Kidney tubule cell (primary cell): ENCODE measurements around the gene MUC16.
"Not testable (repeated sequence)": the region's sequence is repeated elsewhere in the genome, so short reads cannot be mapped to it uniquely, and the experiment has no call there.

Experiments used
- DNase-seq: peaks from one replicate; pipeline ENCODE4 v3.0.0-alpha.2; 2018; ENCODE audit warnings: low spot score

The MUC16 gene

GRCh38 chr19:9009935-9010651 lies at the start of gene MUC16:
Gene MUC16, minus strand, starts transcription at chr19:9010409.
- no peak for DNase-seq

- peak; percentile 39 for DNase-seq
Observed at GRCh38 chr19:9058905-9059667, 48.9 kb upstream of the MUC16 start.

- peak; percentile 11 for DNase-seq
Observed at GRCh38 chr19:9057505-9058258, 47.5 kb upstream of the MUC16 start.

DNA sequence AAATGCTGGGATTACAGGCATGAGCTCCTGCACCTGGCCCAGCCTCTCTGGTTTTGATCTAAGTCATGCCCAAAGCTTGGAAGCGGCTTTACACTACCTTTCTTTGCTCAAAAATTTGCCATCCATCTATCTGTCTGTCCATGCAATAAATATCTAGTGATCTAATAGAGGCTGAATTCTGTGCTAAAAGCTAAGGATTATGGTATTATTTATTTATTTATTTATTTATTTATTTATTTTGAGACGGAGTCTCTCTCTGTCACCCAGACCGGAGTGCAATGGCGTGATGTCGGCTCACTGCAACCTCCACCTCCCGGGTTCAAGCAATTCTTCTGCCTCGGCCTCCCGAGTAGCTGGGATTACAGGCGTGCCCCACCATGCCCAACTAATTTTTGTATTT lies 45.9 kb upstream of the MUC16 start:
- DNase-seq: not testable (repeated sequence)

DNA sequence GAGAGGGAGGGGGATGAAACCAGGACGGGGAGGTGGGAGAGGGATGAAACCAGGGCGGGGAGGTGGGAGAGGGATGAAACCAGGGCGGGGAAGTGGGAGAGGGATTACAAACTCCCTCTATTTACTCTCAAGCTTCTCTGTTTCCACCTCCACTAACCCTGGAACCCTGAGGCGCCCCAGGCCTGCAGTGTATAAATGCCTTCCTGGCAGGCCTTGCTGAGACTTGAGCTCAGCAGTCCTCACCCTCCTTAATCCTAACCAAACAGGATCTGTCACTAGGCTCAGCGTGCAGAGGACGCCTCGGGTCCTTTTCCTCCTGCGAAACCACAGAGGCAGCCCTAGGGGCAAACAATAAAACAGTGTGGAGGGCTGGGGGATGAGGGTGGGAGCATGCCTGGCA lies 44.6 kb upstream of the MUC16 start:
- DNase-seq: peak; percentile 22

- DNase-seq: no peak
Observed at GRCh38 chr19:9054207-9054606, 44.0 kb upstream of the MUC16 start.

DNA sequence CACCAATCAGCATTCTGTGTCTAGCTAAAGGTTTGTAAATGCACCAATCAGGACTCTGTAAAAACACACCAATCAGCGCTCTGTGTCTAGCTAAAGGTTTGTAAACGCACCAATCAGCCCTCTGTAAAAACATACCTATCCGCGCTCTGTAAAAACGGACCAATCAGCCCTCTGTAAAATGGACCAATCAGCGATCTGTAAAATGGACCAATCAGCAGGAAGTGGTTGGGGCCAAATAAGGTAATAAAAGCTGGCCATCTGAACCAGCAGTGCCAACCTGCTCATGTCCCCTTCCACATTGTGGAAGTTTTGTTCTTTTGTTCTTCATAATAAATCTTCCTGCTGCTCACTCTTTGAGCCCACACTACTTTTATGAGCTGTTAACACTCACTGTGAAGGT lies 43.5 kb upstream of the MUC16 start:
- not testable (repeated sequence) for DNase-seq

DNA sequence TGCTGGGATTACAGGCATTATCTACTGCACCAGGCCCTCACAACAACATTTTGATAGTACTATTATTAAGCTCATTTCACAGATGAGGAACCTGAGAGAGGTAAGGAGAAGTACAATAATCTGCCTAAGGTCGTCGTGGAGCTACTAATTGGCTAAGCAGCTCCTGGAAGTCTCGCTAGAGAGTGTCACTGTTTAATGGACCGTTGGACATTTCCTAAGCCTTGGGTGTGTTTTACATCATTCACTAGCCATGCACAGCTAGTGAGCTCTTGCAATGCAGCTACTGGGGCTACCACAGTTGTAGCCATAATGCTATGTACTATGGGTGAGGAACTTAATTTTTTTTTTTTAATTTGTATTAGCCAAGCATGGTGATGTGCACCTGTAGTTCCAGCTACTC lies 42.7 kb upstream of the MUC16 start:
- peak; percentile 45 for DNase-seq

- no peak for DNase-seq
Observed at GRCh38 chr19:9046694-9047093, 36.5 kb upstream of the MUC16 start.

DNA sequence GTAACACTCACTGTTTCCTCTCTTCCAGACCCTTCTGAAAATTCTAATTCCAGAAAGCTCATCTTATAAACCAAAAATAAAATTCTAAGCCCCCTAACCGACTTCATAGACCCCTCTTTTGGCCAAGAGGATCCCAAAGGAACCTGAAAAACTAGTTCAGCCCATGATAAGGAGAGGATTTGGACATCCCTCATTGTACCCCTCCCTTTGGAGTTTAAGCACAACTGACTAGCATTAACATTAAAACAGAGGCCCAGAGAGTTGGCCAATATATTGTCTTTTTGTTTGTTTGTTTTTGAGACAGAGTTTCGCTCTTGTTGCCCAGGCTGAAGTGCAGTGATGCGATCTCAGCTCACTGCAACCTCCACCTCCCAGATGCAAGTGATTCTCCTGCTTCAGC lies 34.2 kb upstream of the MUC16 start:
- DNase-seq: no peak

- peak; percentile 69 for DNase-seq
Observed at GRCh38 chr19:9043524-9043923, 33.3 kb upstream of the MUC16 start.

DNA sequence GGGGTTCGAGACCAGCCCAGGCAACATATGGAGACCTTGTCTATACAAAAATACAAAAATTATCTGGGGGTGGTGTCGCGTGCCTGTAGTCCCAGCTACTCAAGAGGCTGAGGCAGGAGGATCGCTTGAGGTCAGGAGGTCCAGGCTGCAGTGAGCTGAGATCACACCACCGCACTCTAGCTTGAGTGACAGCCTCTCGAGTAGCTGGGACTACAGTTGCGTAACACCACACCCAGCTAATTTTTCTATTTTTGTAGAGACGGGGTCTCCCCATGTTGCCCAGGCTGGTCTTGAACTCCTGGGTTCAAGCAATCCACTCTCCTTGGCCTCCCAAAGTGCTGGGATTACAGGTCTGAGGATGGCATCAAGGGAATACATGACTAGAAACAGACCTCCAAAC lies 30.8 kb upstream of the MUC16 start:
- no peak for DNase-seq

DNA sequence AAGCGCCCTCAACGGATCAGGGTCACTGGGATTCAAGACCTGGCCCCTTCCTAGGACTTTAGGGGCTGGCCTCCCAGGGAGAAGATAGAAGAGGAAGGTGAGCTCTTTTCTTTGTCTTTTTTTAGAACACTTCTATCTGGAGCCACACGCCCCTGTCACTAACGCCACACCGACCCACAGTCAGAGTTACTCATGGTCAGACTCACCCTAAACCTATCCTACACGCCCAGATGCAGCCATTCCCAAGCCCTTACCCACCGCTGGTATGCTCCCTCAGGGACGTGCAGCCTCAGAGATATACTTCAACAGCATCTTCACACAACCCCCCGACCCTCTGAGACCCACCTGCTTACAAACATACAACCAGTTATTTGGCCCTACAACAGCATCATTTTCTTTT lies 29.9 kb upstream of the MUC16 start:
- peak; percentile 10 for DNase-seq

DNA sequence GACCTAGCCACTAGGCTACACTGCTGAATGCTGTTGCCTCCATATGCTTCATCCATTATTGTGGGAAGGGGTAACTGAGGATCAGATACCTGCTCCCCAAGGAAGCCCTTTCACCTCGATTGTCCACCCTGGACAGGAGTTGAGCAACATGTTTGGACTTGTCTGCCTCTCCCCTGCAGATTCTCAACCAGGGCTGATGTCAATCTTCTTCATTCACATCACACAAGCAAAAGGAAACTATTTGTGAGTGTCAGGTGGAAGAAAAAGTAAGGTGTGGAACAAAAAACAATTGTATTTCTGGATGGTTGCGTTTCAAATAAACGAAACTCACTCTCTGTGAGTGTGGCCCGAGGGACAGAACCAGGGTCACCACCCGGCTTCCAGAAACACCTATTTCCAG lies 29.5 kb upstream of the MUC16 start:
- DNase-seq: no peak

GRCh38 chr19:9037400-9038062 lies 27.3 kb upstream of the MUC16 start:
- peak; percentile 18 for DNase-seq

DNA sequence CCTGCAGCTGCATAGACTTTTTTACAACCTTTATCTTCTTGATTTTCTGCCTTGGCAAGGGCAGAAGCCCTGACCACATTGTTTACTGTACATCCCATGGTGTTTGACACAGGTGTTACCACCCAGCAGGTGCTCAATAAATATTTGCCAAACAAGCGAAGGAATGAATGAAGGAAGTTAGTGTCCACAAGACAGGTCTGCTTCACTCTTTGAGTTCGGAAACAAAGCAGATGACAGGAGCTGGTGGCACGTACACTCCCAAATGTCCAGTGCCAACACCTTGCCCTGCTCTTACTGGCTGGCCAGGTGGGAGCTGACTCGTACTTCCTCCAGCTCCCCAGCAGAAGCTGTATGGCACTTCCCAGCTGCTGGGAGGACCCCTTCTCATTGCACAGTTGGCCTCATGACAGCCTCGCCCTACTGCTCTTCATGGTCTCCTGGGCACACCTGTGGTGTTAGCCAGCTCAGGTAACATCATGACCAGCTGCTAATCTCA lies 22.0 kb upstream of the MUC16 start:
- peak; percentile 47 for DNase-seq

DNA sequence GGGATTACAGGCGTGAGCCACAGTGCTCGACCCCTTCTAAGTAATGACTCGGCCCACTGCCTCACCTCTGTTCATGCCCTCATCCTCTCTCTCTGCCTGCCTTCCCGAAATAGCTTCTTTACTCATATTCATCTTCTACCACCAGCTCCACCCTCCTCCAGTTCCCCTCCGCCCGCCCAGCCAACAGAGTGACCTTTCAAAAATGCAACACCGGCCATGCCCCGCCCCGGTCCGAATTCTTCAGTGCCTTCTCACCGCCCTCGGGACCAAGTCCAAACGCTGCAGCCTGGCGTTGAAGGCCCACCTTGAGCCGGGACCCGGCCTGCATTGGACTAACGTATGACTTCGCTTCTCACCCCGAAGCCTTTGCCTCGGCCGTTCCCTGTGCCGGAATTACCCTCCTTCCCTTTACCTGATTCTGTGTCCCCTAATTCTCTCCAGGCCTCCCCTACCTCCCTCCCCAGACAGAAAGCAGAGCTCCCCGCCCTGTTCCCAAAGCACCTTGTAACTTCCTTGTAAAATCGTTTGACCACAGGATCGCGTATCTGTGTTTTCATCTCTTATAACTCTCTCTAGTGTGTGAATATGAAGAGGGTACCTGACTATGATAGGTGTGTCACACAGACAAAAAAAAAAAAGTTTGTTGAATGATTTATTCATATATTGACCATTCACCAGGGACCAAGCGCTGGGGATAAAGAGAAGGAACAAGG lies 8.1 kb upstream of the MUC16 start:
- DNase-seq: no peak

DNA sequence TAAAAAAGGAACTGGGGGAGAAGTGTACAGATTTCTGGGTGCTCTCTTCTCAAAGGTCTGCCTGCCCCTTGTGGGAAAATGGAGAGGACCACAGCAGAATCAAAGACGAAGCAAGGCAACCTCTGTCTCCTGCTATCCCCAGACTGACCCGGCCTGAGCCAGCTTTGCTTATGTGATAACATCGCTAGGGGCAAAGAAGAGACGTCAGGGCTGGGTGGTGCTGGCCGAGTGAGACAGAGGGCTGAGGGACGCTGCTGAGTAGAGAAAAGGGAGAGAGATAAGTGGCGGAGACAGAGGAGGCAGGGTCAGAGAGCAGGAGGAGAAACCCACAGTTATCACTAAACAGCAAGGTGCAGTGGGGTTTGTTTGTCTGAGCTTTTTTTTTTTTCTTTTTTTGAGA lies 4.6 kb upstream of the MUC16 start:
- no peak for DNase-seq

GRCh38 chr19:9013988-9014387 lies 3.8 kb upstream of the MUC16 start:
- no peak for DNase-seq

DNA sequence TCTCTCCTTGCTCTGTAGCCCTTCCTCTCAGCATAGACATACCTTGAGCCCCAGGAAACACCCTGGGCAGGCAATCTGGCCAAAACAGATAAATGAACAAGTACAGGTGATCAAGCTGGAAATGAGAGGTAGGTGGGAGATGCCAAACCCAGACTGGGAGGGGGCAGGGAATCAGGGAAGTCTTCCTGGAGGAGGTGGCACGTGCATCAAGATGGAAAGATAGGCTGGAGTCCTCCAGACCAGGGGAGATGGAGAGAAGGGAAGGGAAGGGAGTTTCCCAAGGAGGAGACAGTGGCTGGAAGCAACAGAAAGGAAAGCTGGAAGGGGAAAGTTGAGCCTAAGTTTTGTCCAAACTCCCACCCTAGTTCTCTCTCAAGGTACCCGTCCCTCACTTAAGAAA lies 1.7 kb upstream of the MUC16 start:
- DNase-seq: no peak

- no peak for DNase-seq
Observed at GRCh38 chr19:9010693-9011092, 484 bp upstream of the MUC16 start.

DNA sequence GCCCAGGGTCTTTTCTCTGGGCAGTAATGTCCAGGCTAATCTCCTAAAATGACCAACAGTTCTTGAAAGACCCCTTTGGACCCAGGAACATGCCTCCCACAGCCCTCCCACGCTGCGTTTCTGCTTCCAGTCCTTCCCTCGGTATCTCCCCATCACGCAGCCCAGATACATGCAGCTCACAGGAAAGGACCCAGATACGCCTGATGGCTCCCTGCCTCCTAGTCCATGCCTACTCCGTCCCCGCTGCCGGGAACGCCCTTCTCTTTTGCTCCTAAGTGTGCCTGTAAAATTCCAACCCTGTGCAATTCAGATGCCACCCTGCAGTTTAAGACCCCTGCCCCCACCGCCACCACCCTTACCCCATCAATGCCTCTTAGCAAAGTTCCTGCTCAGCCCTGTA lies 778 bp downstream of the MUC16 start:
- DNase-seq: no peak
